C4-2B (cell line): ENCODE measurements around the gene CIB4.

ENCODE experiments used
- H3K27ac ChIP-seq: fragments of 450-650 bp; 2 replicates; pipeline ENCODE4 v1.5.1; 2017
- CTCF ChIP-seq: fragments of 450-650 bp; conservative IDR thresholded peaks from 2 replicates; pipeline ENCODE4 v1.5.1; 2017; ENCODE audit warnings: mild to moderate bottlenecking
- ZFX ChIP-seq: fragments of 450-650 bp; IDR thresholded peaks from 2 replicates; pipeline ENCODE4 v1.6.1; 2017

The CIB4 gene

GRCh38 chr2:26609205-26609631 lies 31.9 kb downstream of the CIB4 start:
- H3K27ac ChIP-seq: peak overlapping the region; percentile 56
- TF ChIP-seq CTCF (no peak), ZFX (no peak)

- TF ChIP-seq CTCF (no peak), ZFX (no peak)
- no peak overlapping the region; the same call in 1 of the 2 replicates for H3K27ac ChIP-seq
Observed at GRCh38 chr2:26608557-26608956, 32.6 kb downstream of the CIB4 start.

DNA sequence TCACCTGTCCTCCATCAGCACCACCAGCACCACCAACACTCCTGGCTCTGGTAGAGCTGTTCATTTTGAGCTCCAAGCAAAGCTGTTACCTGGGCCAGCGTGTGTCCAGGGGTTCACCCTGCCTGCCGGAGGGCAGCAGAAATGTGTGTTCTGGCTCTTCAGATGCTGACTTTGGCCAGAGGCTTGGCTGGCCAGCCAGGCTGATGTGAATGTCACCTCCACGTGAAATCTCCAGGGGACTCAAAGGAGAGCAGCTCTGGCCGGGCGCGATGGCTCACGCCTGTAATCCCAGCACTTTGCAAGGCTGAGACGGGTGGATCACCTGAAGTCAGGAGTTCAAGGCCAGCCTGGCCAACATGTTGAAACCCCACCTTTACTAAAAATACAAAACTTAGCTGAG lies 33.5 kb downstream of the CIB4 start:
- peak overlapping the region; percentile 31; the same call in 1 of the 2 replicates for H3K27ac ChIP-seq
- no peak for TF ChIP-seq CTCF
- TF ChIP-seq ZFX: no peak

- TF ChIP-seq CTCF (no peak), ZFX (no peak)
Observed at GRCh38 chr2:26606847-26607190, 34.3 kb downstream of the CIB4 start.

GRCh38 chr2:26605999-26606846 lies 34.9 kb downstream of the CIB4 start:
- H3K27ac ChIP-seq: peak overlapping the region; percentile 25
- TF ChIP-seq CTCF (no peak), ZFX (no peak)

More at GRCh38 chr2:26606847-26607190, 34.3 kb downstream of the CIB4 start:
- peak overlapping the region; percentile 25 for H3K27ac ChIP-seq

GRCh38 chr2:26605195-26605998 lies 35.8 kb downstream of the CIB4 start:
- TF ChIP-seq ZFX: no peak
- TF ChIP-seq CTCF: peak; percentile 84
- H3K27ac ChIP-seq: no peak overlapping the region; the same call in 1 of the 2 replicates

GRCh38 chr2:26602575-26602974 lies 38.6 kb downstream of the CIB4 start:
- TF ChIP-seq CTCF (no peak), ZFX (no peak)
- H3K27ac ChIP-seq: no peak overlapping the region
